GM18870 (cell line): Measurements from ENCODE around the gene DBN1.

Experiments
- ATAC-seq: cut with Tn5 transposase; IDR thresholded peaks from one replicate; pipeline ENCODE4 v1.9.1; 2021; ENCODE audit warnings: moderate library complexity; ENCODE audit not compliant: unreplicated experiment

Gene DBN1

GRCh38 chr5:177505075-177505474 lies 31.6 kb upstream of the DBN1 start:
- no peak for ATAC-seq

GRCh38 chr5:177504086-177505056 lies 30.9 kb upstream of the DBN1 start:
- no peak for ATAC-seq

DNA sequence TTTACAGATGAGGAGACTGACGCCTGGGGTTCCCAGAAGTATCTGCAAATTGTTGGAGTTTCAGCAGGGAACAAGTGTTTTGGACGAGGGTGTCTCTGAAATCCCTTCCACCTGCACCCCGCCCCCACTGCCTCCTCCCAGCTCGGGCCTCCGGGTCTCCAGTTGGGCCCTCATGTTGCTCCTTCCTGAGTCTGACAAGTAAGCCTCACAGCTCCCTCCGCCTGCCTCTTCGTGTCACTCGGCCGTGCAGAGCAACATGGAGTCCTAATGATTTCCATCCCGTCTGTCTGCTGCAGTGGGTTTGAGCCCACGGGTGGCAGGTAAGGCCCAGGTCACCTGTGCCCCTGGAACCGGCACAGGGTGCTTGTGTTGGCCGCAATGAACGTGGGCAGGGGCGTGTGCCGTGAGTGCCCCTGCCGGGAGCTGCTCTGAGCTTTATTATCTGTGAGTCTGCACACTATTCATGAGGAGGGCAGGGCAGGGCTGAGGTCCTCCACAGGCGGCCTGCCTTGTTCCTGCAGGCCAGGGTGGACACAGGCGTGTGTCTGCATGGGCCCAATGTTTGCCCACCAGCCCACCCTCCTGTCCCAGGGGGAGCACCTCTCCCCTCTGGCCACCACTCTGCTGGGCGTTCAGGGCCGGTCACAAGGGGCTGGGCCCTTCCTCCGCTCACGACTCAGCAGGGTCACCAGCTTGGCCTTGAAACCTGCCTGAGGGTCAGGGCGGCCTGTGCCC lies 30.1 kb upstream of the DBN1 start:
- ATAC-seq: no peak

- no peak for ATAC-seq
Measured at GRCh38 chr5:177502886-177503285, 29.5 kb upstream of the DBN1 start.

GRCh38 chr5:177501874-177502678 lies 28.6 kb upstream of the DBN1 start:
- ATAC-seq: no peak

DNA sequence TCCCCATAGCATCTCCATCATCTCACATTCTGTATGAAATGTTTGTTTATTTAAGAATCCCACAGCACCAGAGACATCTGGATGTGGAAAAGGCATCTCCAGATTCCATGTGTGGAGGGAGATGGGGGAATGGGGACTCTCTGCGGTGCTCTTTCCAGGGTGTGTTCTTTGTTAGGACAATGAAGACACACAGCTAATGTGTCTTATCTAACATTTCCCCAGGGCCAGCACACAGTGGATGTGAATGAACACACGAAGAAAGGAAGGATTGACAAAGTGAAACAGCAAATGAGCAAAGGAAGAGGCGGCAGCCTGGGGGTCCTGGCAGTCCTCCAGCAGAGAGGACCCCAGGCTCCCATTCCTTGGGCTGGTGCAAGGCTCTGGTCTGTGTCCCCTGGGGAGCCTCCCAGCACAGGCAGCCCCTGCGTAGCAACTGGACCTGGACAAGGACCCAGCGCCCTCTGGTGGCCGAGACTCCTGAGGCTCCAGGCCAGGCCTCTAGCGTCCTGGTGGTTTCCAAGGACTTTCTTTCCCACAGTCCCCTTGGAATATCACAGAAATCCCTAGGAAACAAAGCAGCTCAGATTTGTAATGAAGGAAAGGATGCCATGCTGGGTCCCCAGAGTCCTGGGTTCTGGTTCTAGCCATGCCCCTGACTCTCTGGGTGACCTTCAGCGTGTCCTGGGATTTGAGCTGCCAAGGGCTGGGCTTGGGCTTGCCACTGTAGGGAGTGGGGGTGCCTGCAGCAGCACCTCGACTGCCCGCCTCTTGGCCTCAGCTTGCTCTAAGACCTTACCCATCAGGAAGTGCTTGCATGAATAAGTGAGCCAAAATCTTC lies 27.5 kb upstream of the DBN1 start:
- no peak for ATAC-seq

DNA sequence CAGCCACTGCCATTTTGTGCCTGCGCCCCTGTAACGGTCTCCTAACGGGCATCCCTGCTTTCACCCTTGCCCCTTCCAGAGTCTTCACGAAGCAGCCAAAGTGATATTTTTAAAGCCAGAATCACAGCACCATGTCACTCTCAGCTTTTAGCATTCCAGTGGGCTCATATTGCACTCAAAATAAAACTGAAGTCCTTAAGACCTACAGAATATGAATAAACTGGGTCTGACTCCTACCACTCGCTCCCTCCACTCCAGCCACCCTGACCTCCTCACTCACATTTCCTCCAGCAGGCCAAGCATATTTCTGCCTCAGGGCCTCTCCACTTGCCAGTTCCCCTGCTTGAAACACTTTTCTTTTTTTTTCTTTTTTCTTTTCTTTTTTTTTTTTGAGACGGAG lies 26.4 kb upstream of the DBN1 start:
- ATAC-seq: no peak

GRCh38 chr5:177498013-177498787 lies 24.8 kb upstream of the DBN1 start:
- no peak for ATAC-seq

DNA sequence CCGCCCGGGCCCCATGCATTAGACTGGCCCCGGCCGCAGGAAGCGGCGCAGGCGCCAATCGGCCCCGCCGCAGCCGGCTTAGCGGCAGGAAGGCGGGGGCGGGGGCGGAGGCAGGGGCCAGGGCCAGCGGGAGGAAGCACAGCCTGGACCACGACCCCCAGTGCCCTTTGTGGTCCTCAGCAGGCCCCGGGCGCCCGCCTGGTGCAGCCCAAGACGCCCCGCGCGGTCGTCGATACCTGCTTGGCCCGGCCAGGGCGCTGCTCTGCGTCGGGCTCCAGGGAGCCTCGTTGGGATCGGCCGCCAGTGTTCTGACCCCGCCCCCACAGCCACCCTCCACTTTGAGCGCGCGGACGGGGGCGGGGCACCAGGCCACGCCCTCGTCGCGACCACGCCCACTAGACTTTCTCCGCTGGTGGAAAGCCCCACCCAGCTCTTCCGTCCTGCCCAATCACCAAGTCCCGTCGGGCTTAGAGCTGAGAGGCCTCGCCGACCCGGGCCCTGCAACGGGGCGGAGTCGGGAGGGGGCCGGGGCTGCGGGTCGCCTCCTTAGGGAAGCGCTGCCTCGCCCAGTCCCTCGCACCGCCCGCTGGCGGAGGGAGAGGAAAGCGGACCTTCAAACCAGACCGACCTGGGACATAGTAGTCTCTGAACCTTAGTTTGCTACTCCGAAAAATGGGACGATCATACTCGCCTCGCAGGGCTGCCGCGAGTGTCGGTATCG lies 24.0 kb upstream of the DBN1 start, which contains the start of gene PDLIM7:
PDLIM7 (minus strand) TSS at position 313 of the 721 bp plus-strand sequence. CDS start 1,092 bp downstream, outside the sequence.
- ATAC-seq: peak; percentile 55

- ATAC-seq: no peak
Measured at GRCh38 chr5:177496727-177497291, 23.4 kb upstream of the DBN1 start.

DNA sequence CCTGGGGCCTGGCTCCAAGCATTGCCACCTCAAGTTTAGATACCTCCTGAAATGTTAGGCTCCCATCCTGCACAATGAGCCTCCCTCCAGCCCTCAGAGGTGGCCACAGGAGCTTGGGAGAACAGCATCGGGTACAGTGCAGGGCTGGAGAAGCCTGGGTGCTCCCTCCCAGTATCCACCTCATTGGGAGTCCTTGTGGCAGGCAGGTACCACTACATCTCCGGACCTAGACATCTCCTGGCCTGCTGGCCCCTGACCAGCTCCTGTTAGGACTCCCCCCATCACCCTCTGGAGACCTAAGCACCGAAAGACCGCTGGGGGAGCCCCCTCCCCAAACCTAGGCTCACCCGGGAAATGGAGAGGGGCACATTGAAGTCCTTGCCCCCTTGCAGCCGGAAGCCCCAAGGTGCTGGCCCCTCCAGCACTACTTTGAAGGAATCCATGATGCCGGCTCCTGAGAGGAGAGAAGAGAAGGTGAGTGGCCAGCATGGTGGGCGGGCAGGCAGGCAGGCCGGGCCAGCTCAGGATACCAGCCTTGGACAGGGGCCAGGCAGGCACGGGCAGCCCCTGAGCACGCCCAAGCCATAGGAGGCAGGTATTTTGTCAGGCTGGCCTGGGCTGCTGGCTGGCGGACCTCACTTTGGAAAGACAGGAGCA lies 22.8 kb upstream of the DBN1 start:
- ATAC-seq: no peak

GRCh38 chr5:177495243-177496060 lies 22.0 kb upstream of the DBN1 start:
- ATAC-seq: no peak

DNA sequence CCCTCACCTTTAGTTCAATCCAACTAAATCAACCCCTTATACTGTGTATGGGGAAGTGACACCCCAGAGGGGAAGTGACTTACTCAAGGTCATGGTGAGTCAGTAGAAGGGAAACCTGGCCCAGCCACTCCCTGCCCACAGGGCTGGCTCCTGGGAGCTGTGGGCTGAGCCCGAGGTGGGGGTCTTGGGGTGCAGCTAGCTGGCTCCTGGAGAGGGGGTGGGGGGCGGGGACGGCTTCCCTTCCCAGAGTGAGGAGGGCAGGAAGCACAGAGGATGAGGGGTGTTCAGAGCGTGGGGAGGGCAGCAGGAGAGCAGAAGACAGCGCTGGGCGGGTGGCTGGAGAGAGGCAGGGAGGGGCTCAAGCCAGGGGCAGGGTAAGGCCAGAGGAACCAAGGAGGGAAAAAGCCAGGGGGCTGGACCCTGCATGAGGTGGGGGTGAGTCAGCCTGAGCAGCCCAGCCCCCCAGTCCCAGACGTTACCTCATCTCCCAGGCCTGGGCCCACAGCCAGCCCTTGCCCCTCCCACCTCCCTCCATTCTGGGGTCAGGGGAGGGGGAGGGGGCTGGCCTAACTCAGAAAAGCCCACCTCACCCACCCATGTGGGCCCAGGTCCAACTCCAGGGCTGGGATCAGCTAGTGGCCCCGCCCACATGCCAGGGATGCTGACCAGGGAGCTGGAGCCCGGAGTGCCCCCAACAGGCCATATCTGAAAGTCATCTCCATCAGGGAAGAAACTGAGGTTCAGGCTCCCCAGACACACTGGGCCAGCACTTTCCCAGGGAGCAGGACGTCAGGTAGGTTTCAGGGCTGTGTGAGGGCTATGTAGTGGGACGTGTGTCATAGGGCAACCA lies 21.1 kb upstream of the DBN1 start:
- ATAC-seq: no peak

GRCh38 chr5:177493795-177494345 lies 20.4 kb upstream of the DBN1 start:
- no peak for ATAC-seq

GRCh38 chr5:177492841-177493240 lies 19.4 kb upstream of the DBN1 start:
- ATAC-seq: no peak
